Stimulated activated naive B cell treated with anti-CD40 and anti-IgM and Interleukin-4, amounts not matched to agents 10 μg/mL and 1 μg/mL and 100 μg/mL, for 72 hours (primary cell): ENCODE results near the gene SNX7.

Source experiments
- ATAC-seq, 2 donors: fragments of 150-1000 bp; cut with Tn5 transposase; replicated peaks; 2 replicates each; pipeline ENCODE4 v1.10.0; 2021; ENCODE audit warnings: moderate library complexity in 1 of 2
- DNase-seq: peaks from one replicate; pipeline ENCODE4 v3.0.0; 2021
- H3K27ac Mint-ChIP-seq: one replicate; pipeline ENCODE4 v1.8.0; 2022; ENCODE audit warnings: mild to moderate bottlenecking, mixed read lengths
- H3K27me3 Mint-ChIP-seq, 2 donors: one replicate each; pipeline ENCODE4 v1.8.0; 2022; ENCODE audit warnings: mixed read lengths in 2 of 2
- H3K36me3 Mint-ChIP-seq, 2 donors: one replicate each; pipeline ENCODE4 v1.8.0; 2022; ENCODE audit warnings: mixed read lengths in 2 of 2, mild to moderate bottlenecking in 1 of 2
- H3K4me1 Mint-ChIP-seq, 2 donors: one replicate each; pipeline ENCODE4 v1.8.0; 2022; ENCODE audit warnings: mixed read lengths in 2 of 2, mild to moderate bottlenecking in 1 of 2
- H3K4me3 Mint-ChIP-seq, 2 donors: one replicate each; pipeline ENCODE4 v1.8.0; 2022; ENCODE audit warnings: mild to moderate bottlenecking in 2 of 2, mixed read lengths in 2 of 2, moderate library complexity in 1 of 2
- H3K9me3 Mint-ChIP-seq, 2 donors: one replicate each; pipeline ENCODE4 v1.8.0; 2022; ENCODE audit warnings: mixed read lengths in 2 of 2, mild to moderate bottlenecking in 1 of 2

The SNX7 gene

GRCh38 chr1:98675282-98675681 lies 13.8 kb downstream of the SNX7 start:
- Mint-ChIP-seq H3K36me3 (no peaks in the 10 kb centered on the region), H3K27ac (no peak overlapping the region), H3K4me3 (no peak overlapping the region), H3K27me3 (no peaks in the 10 kb centered on the region), H3K4me1 (no peaks in the 10 kb centered on the region), H3K9me3 (peaks cover 2 to 3% of the 10 kb centered on the region in 2 donors)
- DNase-seq (no peak), ATAC-seq (no peak)

- no peak for ATAC-seq
- peaks cover 3 to 6% of the 10 kb centered on the region in 2 donors for H3K9me3 Mint-ChIP-seq
Measured at GRCh38 chr1:98677288-98677687, 15.8 kb downstream of the SNX7 start.

GRCh38 chr1:98681812-98682211 lies 20.3 kb downstream of the SNX7 start:
- H3K9me3 Mint-ChIP-seq: peaks cover 6 to 7% of the 10 kb centered on the region in 2 donors
- no peaks in the 10 kb centered on the region for H3K27me3 Mint-ChIP-seq
- DNase-seq: no peak
- no peaks in the 10 kb centered on the region for H3K36me3 Mint-ChIP-seq
- H3K4me3 Mint-ChIP-seq: no peak overlapping the region
- no peak overlapping the region for H3K27ac Mint-ChIP-seq
- ATAC-seq: no peak
- no peaks in the 10 kb centered on the region for H3K4me1 Mint-ChIP-seq

More at GRCh38 chr1:98677288-98677687, 15.8 kb downstream of the SNX7 start:
- DNase-seq: no peak
- no peak overlapping the region for H3K27ac Mint-ChIP-seq
- H3K27me3 Mint-ChIP-seq: no peaks in the 10 kb centered on the region
- no peak overlapping the region for H3K4me3 Mint-ChIP-seq
- H3K4me1 Mint-ChIP-seq: no peaks in the 10 kb centered on the region
- H3K36me3 Mint-ChIP-seq: no peaks in the 10 kb centered on the region

GRCh38 chr1:98688110-98688739 lies 26.7 kb downstream of the SNX7 start:
- DNase-seq (no peak), ATAC-seq (no peak)
- H3K4me3 Mint-ChIP-seq: no peak overlapping the region
- H3K27ac Mint-ChIP-seq: no peak overlapping the region
- H3K36me3 Mint-ChIP-seq: no peaks in the 10 kb centered on the region
- peaks cover 0 to 5% of the 10 kb centered on the region in 2 donors for H3K4me1 Mint-ChIP-seq
- H3K27me3 Mint-ChIP-seq: no peaks in the 10 kb centered on the region
- H3K9me3 Mint-ChIP-seq: peaks cover 0 to under 1% of the 10 kb centered on the region in 2 donors

GRCh38 chr1:98690576-98690975 lies 29.1 kb downstream of the SNX7 start:
- Mint-ChIP-seq H3K36me3 (no peaks in the 10 kb centered on the region), H3K27me3 (no peaks in the 10 kb centered on the region), H3K4me3 (no peak overlapping the region), H3K4me1 (peaks cover 0 to 5% of the 10 kb centered on the region in 2 donors), H3K27ac (no peak overlapping the region), H3K9me3 (no peaks in the 10 kb centered on the region)
- no peak for ATAC-seq
- DNase-seq: no peak

GRCh38 chr1:98692482-98692881 lies 31.0 kb downstream of the SNX7 start:
- Mint-ChIP-seq H3K9me3 (no peaks in the 10 kb centered on the region), H3K27me3 (no peaks in the 10 kb centered on the region), H3K36me3 (no peaks in the 10 kb centered on the region), H3K4me3 (no peak overlapping the region), H3K27ac (no peak overlapping the region), H3K4me1 (peaks cover 0 to 5% of the 10 kb centered on the region in 2 donors)
- DNase-seq (no peak), ATAC-seq (no peak)

GRCh38 chr1:98693385-98693784 lies 31.9 kb downstream of the SNX7 start:
- Mint-ChIP-seq H3K9me3 (no peaks in the 10 kb centered on the region), H3K27ac (no peak overlapping the region), H3K4me1 (peaks cover 0 to 2% of the 10 kb centered on the region in 2 donors), H3K4me3 (no peak overlapping the region), H3K36me3 (no peaks in the 10 kb centered on the region), H3K27me3 (no peaks in the 10 kb centered on the region)
- ATAC-seq: no peak
- DNase-seq: no peak

- Mint-ChIP-seq H3K4me1 (no peaks in the 10 kb centered on the region), H3K27me3 (no peaks in the 10 kb centered on the region), H3K9me3 (no peaks in the 10 kb centered on the region), H3K27ac (no peak overlapping the region), H3K4me3 (no peak overlapping the region), H3K36me3 (no peaks in the 10 kb centered on the region)
- no peak for DNase-seq
- no peak for ATAC-seq
Measured at GRCh38 chr1:98696077-98696476, 34.6 kb downstream of the SNX7 start.

GRCh38 chr1:98697781-98698180 lies 36.3 kb downstream of the SNX7 start:
- no peak overlapping the region for H3K27ac Mint-ChIP-seq
- H3K9me3 Mint-ChIP-seq: no peaks in the 10 kb centered on the region
- no peak for ATAC-seq

GRCh38 chr1:98698625-98699024 lies 37.1 kb downstream of the SNX7 start:
- no peak overlapping the region for H3K4me3 Mint-ChIP-seq
- H3K27ac Mint-ChIP-seq: no peak overlapping the region
- H3K27me3 Mint-ChIP-seq: no peaks in the 10 kb centered on the region
- DNase-seq (no peak), ATAC-seq (no peak)
- H3K9me3 Mint-ChIP-seq: no peaks in the 10 kb centered on the region
- H3K36me3 Mint-ChIP-seq: no peaks in the 10 kb centered on the region
- no peaks in the 10 kb centered on the region for H3K4me1 Mint-ChIP-seq

More at GRCh38 chr1:98697781-98698180, 36.3 kb downstream of the SNX7 start:
- Mint-ChIP-seq H3K4me1 (no peaks in the 10 kb centered on the region), H3K4me3 (no peak overlapping the region), H3K36me3 (no peaks in the 10 kb centered on the region), H3K27me3 (no peaks in the 10 kb centered on the region)
- DNase-seq: no peak

- H3K4me3 Mint-ChIP-seq: no peak overlapping the region
- no peak overlapping the region for H3K27ac Mint-ChIP-seq
- ATAC-seq (no peak), DNase-seq (no peak)
- no peaks in the 10 kb centered on the region for H3K36me3 Mint-ChIP-seq
- no peaks in the 10 kb centered on the region for H3K27me3 Mint-ChIP-seq
- H3K9me3 Mint-ChIP-seq: no peaks in the 10 kb centered on the region
- H3K4me1 Mint-ChIP-seq: no peaks in the 10 kb centered on the region
Measured at GRCh38 chr1:98700228-98700627, 38.7 kb downstream of the SNX7 start.

- no peak overlapping the region for H3K4me3 Mint-ChIP-seq
Measured at GRCh38 chr1:98702976-98703375, 41.5 kb downstream of the SNX7 start.

GRCh38 chr1:98704474-98704873 lies 43.0 kb downstream of the SNX7 start:
- no peak overlapping the region for H3K27ac Mint-ChIP-seq
- no peaks in the 10 kb centered on the region for H3K4me1 Mint-ChIP-seq
- no peaks in the 10 kb centered on the region for H3K27me3 Mint-ChIP-seq
- H3K36me3 Mint-ChIP-seq: no peaks in the 10 kb centered on the region
- no peak overlapping the region for H3K4me3 Mint-ChIP-seq
- DNase-seq (no peak), ATAC-seq (no peak)
- no peaks in the 10 kb centered on the region for H3K9me3 Mint-ChIP-seq

More at GRCh38 chr1:98702976-98703375, 41.5 kb downstream of the SNX7 start:
- Mint-ChIP-seq H3K27me3 (no peaks in the 10 kb centered on the region), H3K27ac (no peak overlapping the region), H3K9me3 (no peaks in the 10 kb centered on the region), H3K4me1 (no peaks in the 10 kb centered on the region), H3K36me3 (no peaks in the 10 kb centered on the region)
- DNase-seq (no peak), ATAC-seq (no peak)

- H3K9me3 Mint-ChIP-seq: no peaks in the 10 kb centered on the region
- H3K4me1 Mint-ChIP-seq: no peaks in the 10 kb centered on the region
- no peak for DNase-seq
- no peaks in the 10 kb centered on the region for H3K36me3 Mint-ChIP-seq
- no peak for ATAC-seq
- H3K27me3 Mint-ChIP-seq: no peaks in the 10 kb centered on the region
- no peak overlapping the region for H3K27ac Mint-ChIP-seq
- no peak overlapping the region for H3K4me3 Mint-ChIP-seq
Measured at GRCh38 chr1:98704971-98705370, 43.5 kb downstream of the SNX7 start.

- H3K27ac Mint-ChIP-seq: no peak overlapping the region
- H3K27me3 Mint-ChIP-seq: no peaks in the 10 kb centered on the region
- no peak overlapping the region for H3K4me3 Mint-ChIP-seq
- ATAC-seq: no peak
- no peaks in the 10 kb centered on the region for H3K9me3 Mint-ChIP-seq
- no peaks in the 10 kb centered on the region for H3K36me3 Mint-ChIP-seq
- no peak for DNase-seq
- H3K4me1 Mint-ChIP-seq: no peaks in the 10 kb centered on the region
Measured at GRCh38 chr1:98705591-98705990, 44.1 kb downstream of the SNX7 start.
